GM18502 (cell line): ENCODE measurements around the gene MTSS2.
"Not testable (repeated sequence)": the region's sequence is repeated elsewhere in the genome, so short reads cannot be mapped to it uniquely, and the experiment has no call there.

Experiments used
- ATAC-seq: cut with Tn5 transposase; IDR thresholded peaks from one replicate; pipeline ENCODE4 v1.9.1; 2021; ENCODE audit warnings: mild to moderate bottlenecking; ENCODE audit not compliant: unreplicated experiment, poor library complexity

MTSS2 gene

DNA sequence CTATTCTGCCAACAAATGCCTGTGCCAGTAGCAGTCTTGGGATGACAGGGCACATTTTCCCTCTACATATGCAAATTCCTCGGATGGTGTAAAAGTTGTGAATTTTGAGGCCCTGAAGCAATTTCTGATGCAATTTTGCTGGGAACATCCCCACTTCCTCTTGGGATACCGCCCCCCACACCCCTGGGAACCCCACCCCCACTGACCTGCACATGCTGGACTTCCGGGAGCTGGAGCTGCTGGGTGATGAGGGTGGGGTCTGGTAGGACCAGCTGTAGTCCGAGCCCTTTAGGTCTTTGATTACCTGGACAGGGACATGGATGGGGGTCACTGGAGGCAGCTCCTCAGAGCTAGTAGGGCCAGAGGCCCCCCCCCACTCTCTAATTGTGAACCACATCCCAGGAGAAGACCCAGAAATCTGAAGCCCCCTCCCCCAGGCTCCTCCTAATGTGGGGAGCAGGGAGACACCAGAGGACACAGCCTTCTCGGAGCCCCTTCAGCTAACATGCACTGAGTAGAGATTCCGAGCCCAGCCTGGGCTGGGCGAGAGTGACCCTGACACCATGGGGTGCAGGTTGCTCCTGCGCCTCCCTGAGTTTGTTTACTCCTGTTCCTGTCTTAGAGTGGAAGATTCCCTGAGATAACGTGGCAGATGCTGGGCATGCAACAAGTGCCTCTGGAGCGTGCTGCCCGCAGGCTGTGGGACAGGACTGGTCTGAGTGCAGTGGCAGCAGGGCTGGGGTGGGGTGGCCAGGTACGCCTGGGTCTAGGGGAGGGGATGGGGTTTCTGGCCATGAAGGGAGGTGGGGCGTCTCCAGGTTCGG is 9.0 kb downstream of the MTSS2 start:
- ATAC-seq: no peak

DNA sequence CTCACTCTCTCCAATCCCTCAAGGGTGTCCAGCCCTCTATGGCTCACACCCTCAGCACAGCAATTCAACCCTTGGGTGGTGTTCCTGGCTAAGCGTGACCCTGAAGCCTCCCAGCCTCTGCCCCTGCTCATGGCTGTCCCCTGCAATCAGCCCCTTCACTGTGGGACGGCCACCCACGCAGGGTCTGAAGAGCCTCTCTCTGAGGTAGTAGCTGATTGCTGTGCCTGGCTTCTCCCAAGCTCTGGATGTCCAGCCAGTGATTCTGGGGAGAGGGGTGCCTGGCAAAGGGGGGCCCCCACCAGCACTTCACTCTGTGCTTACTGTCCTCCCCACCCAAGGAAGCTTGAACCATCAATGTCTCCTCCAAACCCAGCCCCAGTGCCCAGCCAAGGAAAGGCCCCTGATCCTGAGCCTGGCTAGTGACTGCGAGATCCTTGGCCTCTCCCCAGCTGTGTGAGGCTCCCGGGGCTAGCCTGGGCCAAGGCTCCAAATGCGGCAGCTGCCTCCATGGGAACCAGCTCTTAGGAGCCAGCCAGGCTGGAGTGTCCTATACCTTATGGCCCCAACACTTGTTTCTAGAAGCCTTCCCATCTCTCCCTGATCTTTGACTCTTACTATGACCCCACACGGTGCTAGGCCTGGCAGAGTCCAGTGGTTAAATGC is 9.9 kb downstream of the MTSS2 start:
- no peak for ATAC-seq

DNA sequence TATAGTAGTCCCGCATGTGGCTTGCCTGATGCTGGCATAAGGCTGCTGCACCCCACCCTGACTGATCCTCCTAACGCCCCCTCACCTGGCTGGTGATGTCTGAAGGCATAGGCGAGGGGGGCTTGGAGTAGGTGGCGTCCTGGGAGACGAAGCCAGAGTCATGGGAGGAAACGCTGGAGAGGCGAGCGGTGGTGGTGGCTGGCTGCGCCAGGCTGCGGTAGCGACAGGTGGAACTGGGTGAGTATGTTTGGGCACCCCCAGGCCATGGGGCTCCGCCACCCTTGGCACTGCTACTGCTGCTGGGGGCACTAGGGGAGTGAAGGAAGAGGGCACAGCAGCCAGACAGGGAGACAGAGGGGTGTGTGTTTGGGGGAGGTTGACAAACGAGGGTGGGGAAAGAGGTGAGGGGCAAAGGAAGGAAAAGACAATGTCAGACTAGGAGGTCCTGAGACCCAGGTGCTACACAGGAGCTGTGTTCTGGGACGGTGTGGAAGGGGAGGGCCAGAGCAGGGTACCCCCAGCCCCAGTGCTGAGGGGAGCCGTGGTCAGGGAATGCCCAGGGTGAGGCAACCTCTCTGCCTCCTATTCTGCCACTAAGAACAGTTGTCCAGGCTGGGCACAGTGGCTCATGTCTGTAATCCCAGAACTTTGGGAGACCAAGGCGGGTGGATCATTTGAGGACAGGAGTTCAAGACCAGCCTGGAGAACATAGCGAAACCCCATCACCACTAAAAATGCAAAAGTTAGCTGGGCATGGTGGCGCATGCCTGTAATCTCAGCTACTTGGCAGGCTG is 11.4 kb downstream of the MTSS2 start:
- ATAC-seq: no peak

DNA sequence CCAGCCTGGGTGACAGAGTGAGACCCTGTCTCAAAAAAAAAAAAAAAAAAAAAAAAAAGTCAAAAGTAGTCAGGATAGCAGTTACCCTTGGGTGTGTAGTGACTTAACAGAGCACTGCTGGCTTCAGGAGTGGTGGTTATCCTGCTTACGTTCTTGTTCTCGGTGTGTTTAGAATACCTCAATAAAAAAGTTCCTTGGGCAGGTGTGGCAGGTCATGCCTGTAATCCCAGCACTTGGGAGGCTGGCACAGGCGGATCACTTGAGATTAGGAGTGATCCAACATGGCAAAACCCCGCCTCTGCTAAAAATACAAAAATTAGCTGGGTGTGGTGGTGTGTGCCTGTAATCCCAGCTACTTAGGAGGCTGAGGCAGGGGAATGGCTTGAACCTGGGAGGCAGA is 14.9 kb downstream of the MTSS2 start:
- ATAC-seq: not testable (repeated sequence)

DNA sequence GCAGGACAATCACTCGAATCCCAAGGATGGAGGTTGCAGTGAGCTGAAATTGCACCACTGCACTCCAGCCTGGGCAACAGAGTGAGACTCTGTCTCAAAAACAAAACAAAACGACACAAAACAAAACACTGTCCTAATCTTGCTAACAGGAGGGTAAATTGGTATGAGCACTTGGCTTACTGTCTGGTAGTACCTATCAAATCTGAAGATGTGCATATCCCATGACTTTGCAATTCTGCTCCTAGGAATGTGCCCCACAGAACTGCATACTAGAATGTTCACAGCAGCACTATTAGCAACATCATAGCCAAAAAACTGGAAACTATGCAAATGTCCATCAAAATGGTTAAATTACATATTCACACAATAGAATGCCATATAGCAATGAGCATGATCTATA is 15.7 kb downstream of the MTSS2 start:
- ATAC-seq: no peak

DNA sequence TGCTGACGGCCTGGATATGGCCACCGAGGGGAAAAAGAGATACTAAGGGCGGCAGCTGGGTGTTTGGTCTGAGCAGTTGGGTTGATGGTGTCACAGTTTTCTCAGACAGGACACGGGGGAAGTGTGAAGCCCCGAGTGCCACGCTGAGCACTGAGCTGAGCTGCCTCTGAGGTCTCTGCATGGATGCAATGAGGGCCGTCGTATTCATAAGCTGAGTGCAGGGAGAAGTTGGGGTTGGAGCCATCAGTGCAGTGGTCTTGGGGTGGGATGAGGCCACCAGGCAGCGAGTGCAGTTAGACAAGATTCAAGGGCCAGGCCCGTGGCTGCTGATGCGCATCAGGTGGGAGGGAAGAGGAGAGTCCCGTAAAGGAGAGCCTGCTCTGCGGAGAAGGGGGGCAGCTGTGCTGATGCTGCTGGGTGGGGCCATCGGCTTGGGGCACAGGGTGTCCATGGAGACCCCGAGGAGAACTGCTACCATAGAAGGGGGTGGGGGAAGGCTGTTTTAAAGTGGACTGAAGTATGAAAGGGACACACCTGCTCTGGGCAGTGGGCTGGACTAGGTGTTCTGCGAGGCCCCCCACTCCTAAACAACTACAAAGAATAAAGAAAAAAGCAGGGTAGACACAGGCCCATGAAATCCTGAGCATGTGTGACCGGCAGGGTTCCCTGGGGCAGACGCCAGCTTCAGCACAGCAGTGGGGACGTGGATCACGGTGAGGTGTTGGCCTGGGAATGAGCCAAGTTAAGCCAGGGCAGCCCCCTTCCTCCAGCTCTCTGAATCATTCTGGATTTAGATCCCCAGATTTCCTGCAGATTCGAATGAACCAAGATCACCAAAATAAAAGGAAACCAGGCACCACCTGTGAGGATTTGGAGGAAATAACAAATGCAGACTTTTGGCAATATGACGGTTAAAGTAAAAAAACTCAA is 19.8 kb downstream of the MTSS2 start:
- no peak for ATAC-seq

DNA sequence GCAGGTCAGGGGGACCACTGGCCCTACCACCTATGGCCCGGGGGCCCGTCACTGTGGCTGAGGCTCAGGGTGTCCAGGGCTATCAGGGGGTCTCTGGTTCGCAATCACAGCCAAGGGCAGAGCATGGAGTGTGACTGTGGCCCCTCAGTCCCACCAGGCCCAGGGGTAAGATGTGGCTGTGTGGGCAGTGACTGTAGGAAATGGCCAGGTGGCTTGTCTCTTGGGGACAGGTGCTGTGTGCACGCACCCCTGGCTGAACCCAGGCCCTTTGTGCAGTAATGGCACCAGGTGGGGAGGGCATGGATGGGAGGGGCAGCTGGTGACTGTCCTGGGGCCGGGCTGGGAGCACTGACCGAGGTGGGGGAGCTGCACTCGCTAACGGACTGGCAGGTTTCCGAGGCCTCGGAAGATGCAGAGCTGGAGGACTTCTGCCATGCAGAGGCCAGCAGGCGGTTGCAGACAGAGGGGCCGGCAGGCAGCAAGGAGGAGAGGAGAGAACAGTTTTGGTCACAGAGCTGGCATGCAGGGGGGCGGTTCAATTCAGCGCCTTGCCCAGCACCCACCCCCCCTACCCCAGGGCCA is 20.6 kb downstream of the MTSS2 start:
- ATAC-seq: no peak

DNA sequence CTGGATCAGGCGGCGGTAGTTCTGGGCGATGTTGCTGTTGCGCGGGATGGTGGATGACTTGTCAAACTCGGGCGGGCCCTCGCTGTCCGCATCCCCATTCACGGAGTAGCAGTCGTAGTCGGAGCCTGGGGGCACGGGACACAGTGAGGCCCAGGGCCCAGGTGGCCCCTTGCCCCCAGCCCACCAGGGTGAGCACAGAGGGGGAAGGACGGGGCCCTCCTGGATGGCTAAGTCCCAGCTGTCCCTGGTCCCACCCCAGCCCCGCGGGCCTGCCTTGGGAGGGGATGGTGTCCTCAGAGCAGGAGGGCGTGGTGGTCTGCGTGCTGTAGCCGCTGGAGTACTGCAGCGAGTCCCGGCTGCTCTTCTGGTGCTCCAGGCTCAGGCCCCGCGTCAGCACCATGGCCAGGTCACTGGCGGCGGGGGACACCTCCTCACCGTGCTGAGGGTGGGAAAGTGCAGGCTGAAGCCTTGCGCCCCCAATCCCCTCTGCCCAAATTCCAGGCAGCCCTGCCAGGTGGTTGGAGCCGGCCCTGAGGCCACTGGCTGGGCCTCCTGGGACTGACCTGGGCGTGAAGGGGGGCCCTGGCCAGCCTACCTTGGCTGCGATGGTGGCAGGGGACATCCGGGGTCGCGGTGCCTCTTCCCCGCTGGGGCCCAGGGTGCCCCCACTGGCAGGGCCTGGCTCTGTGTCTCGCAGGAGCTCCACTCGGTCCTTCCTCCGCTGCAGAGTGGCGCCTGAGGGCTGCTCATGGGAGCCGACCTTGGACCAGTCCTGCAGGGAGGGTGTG is 21.3 kb downstream of the MTSS2 start:
- no peak for ATAC-seq

DNA sequence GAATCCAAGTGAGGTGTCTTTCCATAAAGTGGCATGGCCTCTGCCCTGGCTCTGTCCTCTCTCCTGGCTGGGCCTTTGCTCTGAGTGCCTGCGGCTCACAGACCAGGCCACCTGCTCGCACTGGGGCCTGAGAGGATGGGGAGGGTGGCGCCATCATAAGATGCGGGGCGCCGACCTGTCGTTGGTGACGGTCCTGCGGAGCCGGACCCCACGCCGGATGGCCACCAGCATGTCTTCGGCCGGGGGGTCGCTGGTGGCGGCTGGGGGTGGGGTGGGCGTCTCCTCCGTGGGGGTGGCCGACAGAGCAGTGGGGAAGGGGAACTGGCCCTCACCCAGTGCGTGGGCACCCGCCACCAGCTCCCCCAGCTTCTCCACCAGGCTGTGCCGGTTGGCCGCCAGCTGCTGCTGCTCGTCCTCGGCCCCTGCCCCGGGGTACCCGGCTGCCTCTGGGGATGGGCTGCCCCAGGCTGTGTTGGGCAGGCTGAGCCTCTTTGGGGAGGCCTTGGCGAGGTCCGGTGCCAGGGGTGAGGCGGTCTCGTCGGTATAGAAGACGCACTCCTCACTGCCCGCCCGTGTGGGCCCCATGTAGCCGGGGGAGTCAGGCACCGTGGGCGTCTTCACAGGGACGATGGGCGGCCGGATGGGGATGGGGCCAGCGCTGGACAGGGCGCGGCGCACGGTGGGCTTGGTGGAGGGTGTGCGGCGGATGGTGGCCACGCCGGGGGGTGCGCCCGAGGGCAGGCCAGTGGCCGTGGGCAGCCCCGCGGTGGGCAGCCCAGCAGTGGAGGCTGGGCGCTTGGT is 22.1 kb downstream of the MTSS2 start:
- no peak for ATAC-seq

DNA sequence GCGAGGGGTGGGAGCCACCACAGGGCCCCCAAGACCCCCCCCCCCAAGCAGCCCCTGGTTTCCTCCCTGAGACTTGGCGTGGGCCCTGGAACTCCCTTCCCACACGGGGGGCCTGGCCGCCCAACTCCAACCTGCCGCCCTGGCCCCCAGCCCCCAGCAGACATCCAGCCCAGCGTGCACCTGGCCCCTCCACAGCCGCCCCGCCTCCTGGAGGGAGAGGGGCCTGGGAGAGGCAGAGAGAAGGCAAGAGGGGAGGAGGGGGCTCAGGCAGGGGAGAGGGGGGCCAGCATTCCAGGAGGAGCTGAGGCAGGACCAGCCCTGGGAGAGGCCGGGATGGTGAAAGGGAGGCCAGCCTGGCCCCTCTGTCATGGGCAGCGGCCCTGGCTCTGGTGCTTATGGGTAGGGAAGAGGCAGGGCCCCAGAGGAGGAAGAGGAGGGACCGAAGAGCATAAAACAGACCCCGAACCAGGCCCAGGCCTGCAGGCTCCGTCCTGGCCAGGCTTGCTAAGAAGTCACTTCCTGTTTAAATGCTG is 22.8 kb downstream of the MTSS2 start:
- ATAC-seq: no peak

DNA sequence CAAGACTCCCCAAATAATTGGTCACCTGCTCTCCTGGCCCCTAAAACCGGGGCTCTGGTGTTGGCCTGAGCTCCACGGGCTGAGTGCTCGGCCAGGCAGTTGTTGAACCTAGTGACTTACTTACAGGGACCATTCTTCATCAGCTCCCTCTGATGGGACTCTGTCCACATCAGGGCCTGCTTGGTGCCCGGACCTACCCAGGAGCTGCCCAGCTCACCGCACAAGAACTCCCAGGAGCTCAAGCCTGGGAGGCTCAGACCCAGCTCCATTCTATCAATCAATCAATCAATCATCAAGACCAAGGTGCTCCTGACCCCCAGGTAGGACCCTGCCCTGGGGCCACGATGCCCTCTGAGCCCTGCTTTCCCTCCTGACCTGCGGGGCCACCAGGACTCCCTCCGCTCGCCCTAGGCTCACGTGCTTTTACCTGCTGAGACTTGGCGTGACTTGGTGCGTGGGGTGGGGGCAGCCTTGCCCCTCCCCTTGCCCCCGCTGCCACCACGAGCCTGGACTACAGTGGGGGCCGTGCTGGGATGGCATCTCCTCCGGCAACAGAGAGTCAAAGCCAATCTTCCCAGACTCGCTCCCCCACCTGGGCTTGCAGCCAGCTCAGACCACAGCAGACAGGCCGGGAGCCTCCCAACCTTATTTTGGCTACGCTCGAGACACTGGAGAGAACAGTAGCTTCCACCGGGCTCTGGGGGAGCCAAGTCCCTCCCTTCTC is 23.8 kb downstream of the MTSS2 start:
- ATAC-seq: no peak

DNA sequence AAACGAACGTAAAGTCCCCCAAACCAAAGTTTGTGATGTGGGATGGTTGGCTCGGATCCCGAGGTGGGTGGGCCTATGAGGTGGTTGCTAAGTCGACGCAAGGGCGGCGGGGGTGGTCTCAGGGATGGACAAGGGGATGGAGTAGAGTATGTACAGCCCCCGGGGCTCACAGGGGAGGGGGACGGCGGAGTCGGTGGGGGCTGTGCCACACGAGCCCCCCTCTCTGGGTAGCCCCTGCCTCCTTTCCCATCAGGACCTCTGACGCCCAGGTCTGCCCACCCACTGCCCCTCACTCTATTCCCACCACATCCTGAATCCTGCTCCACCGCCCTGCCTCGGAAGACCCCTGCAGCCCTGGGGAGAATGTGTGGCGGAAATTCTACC is 24.3 kb downstream of the MTSS2 start:
- ATAC-seq: no peak

DNA sequence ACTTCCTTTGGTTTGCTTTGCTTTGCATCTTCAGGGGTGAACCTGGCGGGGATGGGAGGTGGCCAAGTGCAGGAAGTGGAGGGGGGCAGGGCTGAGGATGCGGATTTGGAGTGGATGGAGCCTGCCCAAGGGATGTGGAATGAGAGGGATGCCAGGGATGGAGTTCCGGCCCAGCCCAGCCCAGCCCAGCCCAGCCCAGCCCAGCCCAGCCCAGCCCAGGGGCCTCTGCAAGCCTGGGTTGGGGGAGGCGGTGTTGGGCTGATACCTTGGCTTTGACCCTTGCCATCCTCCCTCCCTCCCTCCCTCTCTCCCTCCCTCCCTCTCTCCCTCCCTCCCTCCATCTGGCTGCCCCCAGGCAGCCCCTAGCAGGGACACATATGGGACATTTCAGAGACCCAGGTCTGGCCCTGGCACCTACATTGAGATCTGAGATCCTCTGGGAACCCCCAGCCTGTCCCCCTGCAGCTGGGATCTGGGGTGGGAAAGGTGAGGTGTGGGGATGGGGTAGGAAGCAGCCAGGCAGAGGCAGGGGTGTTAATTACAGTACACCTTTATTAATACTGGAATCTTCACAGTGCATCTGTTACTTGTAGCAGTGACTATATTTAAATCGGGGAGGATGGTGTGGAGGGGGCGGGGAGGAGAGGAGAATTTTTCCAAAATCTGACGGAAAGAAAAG is 25.0 kb downstream of the MTSS2 start:
- no peak for ATAC-seq

DNA sequence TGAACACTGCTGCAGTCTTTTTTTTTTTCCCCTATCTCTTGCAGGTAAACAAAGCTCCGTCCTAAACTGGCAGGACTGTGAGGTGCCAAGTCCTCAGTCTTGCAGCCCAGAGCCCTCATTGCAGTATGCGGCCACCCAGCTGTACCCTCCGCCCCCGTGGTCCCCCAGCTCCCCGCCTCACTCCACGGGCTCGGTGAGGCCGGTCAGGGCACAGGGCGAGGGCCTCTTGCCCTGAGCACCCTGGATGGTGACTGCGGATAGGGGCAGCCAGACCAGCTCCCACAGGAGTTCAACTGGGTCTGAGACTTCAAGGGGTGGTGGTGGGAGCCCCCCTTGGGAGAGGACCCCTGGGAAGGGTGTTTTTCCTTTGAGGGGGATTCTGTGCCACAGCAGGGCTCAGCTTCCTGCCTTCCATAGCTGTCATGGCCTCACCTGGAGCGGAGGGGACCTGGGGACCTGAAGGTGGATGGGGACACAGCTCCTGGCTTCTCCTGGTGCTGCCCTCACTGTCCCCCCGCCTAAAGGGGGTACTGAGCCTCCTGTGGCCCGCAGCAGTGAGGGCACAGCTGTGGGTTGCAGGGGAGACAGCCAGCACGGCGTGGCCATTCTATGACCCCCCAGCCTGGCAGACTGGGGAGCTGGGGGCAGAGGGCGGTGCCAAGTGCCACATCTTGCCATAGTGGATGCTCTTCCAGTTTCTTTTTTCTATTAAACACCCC is 25.7 kb downstream of the MTSS2 start:
- no peak for ATAC-seq

DNA sequence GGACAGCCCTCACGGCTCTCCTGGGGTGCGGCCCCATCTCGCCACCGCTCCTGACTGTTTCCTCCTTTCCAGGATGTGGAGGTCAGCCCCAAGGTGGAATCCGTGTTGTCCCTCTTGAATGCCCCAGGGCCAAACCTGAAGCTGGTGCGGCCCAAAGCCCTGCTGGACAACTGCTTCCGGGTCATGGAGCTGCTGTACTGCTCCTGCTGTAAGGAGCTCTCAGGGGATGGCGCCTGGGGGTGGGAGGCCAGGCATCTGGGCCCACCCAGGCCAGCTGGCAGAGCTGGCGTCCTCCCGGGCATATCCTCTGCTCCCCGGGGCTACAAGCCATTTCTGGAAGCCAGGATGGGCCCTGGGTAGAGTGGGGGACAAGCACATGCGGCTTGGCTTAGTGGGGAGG is 26.3 kb downstream of the MTSS2 start:
- ATAC-seq: no peak

DNA sequence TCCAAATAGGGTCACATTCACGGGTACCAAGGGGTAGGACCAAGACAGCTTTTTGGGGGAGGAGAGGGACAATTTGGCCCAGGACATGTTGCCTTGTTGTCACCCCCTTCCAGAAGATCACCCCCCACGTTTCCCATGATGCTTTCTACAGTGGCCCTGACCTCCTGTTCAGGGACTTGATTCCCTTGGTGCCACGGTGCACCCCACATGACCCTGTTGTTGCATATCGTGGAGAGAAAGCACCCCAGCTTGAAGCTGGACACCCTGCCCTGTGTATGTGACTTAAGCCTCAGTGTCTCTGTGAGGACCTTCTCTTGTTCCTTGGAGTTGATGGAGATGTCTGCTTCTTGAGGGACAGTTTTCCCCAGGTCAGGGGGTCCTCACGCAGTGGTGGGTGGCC is 26.9 kb downstream of the MTSS2 start:
- ATAC-seq: no peak
